GM20431 (cell line): ENCODE measurements around the gene LRRIQ4.

Source experiments
- in situ Hi-C: fragments of 300-500 bp; cut with MseI, MboI; formaldehyde crosslinking; loops from one replicate; pipeline ENCODE4 v1.15.0; 2020; ENCODE audit warnings: low sequenced_read_pairs; ENCODE audit not compliant: unreplicated experiment

Gene LRRIQ4

GRCh38 chr3:169812332-169813235, at the start of gene LRRIQ4, which contains the start of gene LRRC34:
TSS of gene LRRIQ4 (plus strand) at chr3:169812870. CDS start at chr3:169821922, 9,052 bp downstream.
TSS of gene LRRC34 (minus strand) at chr3:169812904. CDS start at chr3:169812548, 356 bp downstream.
- in situ Hi-C loops: no loop called here

GRCh38 chr3:169764312-169764881, 48.3 kb upstream of the LRRIQ4 start:
- in situ Hi-C loops: no loop called here

- in situ Hi-C loops: no loop called here
These were observed 47.6 kb upstream of the LRRIQ4 start, which contains the start of gene TERC for GRCh38 chr3:169764882-169765612. TSS of gene TERC (minus strand) at chr3:169765060.

- in situ Hi-C loops: no loop called here
These were observed 43.1 kb upstream of the LRRIQ4 start, which contains the start of gene ACTRT3 for GRCh38 chr3:169769287-169770181. TSS of gene ACTRT3 (minus strand) at chr3:169769561. CDS start at chr3:169769520, 41 bp downstream.

GRCh38 chr3:169771497-169772304, 41.0 kb upstream of the LRRIQ4 start:
- in situ Hi-C loops: no loop called here

- in situ Hi-C loops: no loop called here
These were observed 40.3 kb upstream of the LRRIQ4 start for GRCh38 chr3:169772305-169772896.

GRCh38 chr3:169772897-169773816, 39.5 kb upstream of the LRRIQ4 start, which contains the start of gene MYNN:
TSS of gene MYNN (plus strand) at chr3:169773396. CDS start at chr3:169774296, 900 bp downstream.
- in situ Hi-C loops: no loop called here

- in situ Hi-C loops: no loop called here
These were observed 38.5 kb upstream of the LRRIQ4 start for GRCh38 chr3:169774186-169774585.

GRCh38 chr3:169777822-169778221, 34.8 kb upstream of the LRRIQ4 start:
- in situ Hi-C loops: no loop called here

- in situ Hi-C loops: no loop called here
These were observed 31.9 kb upstream of the LRRIQ4 start for GRCh38 chr3:169780742-169781141.

GRCh38 chr3:169781209-169781855, 31.3 kb upstream of the LRRIQ4 start:
- in situ Hi-C loops: no loop called here

GRCh38 chr3:169787120-169787519, 25.6 kb upstream of the LRRIQ4 start:
- in situ Hi-C loops: no loop called here

- in situ Hi-C loops: no loop called here
These were observed 24.9 kb upstream of the LRRIQ4 start for GRCh38 chr3:169787791-169788190.

GRCh38 chr3:169790219-169790618, 22.5 kb upstream of the LRRIQ4 start:
- in situ Hi-C loops: no loop called here

- in situ Hi-C loops: no loop called here
These were observed 21.8 kb upstream of the LRRIQ4 start for GRCh38 chr3:169790687-169791429.

- in situ Hi-C loops: no loop called here
These were observed 20.3 kb upstream of the LRRIQ4 start for GRCh38 chr3:169792359-169792758.
